Mucosa of descending colon (tissue), 3 donors: ENCODE results near the gene TGFB3. TPM values are rescaled to one million over a fixed set of nuclear protein-coding genes. Genes with fewer than 3 reads are reported as not detected.

Experiments used
- ATAC-seq: fragments of 200-7000 bp; cut with Tn5 transposase; one replicate; pipeline ENCODE4 v1.9.1; 2020; ENCODE audit warnings: mild to moderate bottlenecking, moderate library complexity
- DNase-seq, 3 donors: peaks; one replicate each; pipeline ENCODE4 v3.0.0-alpha.2; 2020
- H3K36me3 ChIP-seq: fragments of 200-600 bp; one replicate; pipeline ENCODE4 v1.8.0; 2021; ENCODE audit warnings: low read depth, mild to moderate bottlenecking
- H3K4me1 ChIP-seq: fragments of 200-600 bp; one replicate; pipeline ENCODE4 v1.8.0; 2021; ENCODE audit warnings: low read depth, mild to moderate bottlenecking
- H3K4me3 ChIP-seq: fragments of 200-600 bp; one replicate; pipeline ENCODE4 v1.8.0; 2021; ENCODE audit warnings: mild to moderate bottlenecking
- H3K9me3 ChIP-seq: fragments of 200-600 bp; one replicate; pipeline ENCODE4 v1.8.0; 2021; ENCODE audit warnings: mild to moderate bottlenecking
- CTCF ChIP-seq: fragments of 200-600 bp; IDR thresholded peaks from one replicate; pipeline ENCODE4 v1.8.0; 2022; ENCODE audit warnings: antibody characterized with exemption, mild to moderate bottlenecking
- intact Hi-C, 2 donors: fragments of 100-400 bp; cut with DNase I in 1 of 2; cut with micrococcal nuclease in 1 of 2; formaldehyde crosslinking; loops; one replicate each; pipeline versions ENCODE4 v1.11.0 to v1.11.1; 2022; cut with DNase I, micrococcal nuclease
- total RNA-seq, 3 donors: library from RNA; stranded (reverse); fragmentation: NEBNext Ultra II Directional in 2 of 3; extraction: Animal tissue kit (Norgen Biotek cat#: 25700) in 2 of 3; gene quantifications; one replicate each; pipeline versions ENCODE4 v1.2.1 to v1.2.4, GENCODE V29; 2021 to 2023
- donor health status: DM: no; HTN: no; CAD: no; lungs with moderate emphysema.
- donor health status: DM: no; HTN: no; CAD: no.
- donor health status: DM: no; HTN: yes; CAD: no.

Gene TGFB3
- total RNA-seq, 3 donors from 2014 or later = 5.2 to 13.0 (median 5.7) TPM

- intact Hi-C loops = no loop called here
- H3K36me3 ChIP-seq = no peaks in the 10 kb centered on the region
- peaks cover 2% of the 10 kb centered on the region for H3K4me1 ChIP-seq
- TF ChIP-seq CTCF = no peak
- no peaks in the 10 kb centered on the region for H3K9me3 ChIP-seq
- DNase-seq (no peak), ATAC-seq (peak; percentile 31)
- no peak overlapping the region for H3K4me3 ChIP-seq
These were observed 13.7 kb upstream of the TGFB3 start for GRCh38 chr14:75995372-75996041.

GRCh38 chr14:75993567-75994041 is 11.8 kb upstream of the TGFB3 start:
- TF ChIP-seq CTCF = no peak
- Histone ChIP-seq H3K36me3 (no peaks in the 10 kb centered on the region), H3K4me3 (no peak overlapping the region), H3K9me3 (no peaks in the 10 kb centered on the region), H3K4me1 (peaks cover 2% of the 10 kb centered on the region)
- DNase-seq (no peak), ATAC-seq (peak; percentile 73)
- intact Hi-C loops = no loop called here

GRCh38 chr14:75991753-75992152 is 10.0 kb upstream of the TGFB3 start:
- H3K4me3 ChIP-seq = no peak overlapping the region
- intact Hi-C loops = no loop called here
- no peaks in the 10 kb centered on the region for H3K9me3 ChIP-seq
- no peak for TF ChIP-seq CTCF
- DNase-seq (no peak), ATAC-seq (no peak)
- no peaks in the 10 kb centered on the region for H3K36me3 ChIP-seq
- peaks cover 2% of the 10 kb centered on the region for H3K4me1 ChIP-seq

- ATAC-seq = no peak
- TF ChIP-seq CTCF = no peak
- no peak for DNase-seq
- intact Hi-C loops = no loop called here
- Histone ChIP-seq H3K36me3 (no peaks in the 10 kb centered on the region), H3K4me1 (peaks cover 6% of the 10 kb centered on the region), H3K9me3 (no peaks in the 10 kb centered on the region), H3K4me3 (no peak overlapping the region)
These were observed 8.5 kb upstream of the TGFB3 start for GRCh38 chr14:75990297-75990696.

- H3K4me3 ChIP-seq = no peak overlapping the region
- intact Hi-C loops = loop anchor here in 1 of 2 donors (10.0 kb wide), 1 partner anchor 284 kb away; no protein-coding TSS in a partner anchor
- H3K9me3 ChIP-seq = no peaks in the 10 kb centered on the region
- DNase-seq = no peak
- ATAC-seq = peak; percentile 50
- no peak for TF ChIP-seq CTCF
- no peaks in the 10 kb centered on the region for H3K36me3 ChIP-seq
- H3K4me1 ChIP-seq = peaks cover 6% of the 10 kb centered on the region
These were observed 7.3 kb upstream of the TGFB3 start for GRCh38 chr14:75989134-75989533.
